Keratinocyte (primary cell): ENCODE measurements around the gene PTEN. TPM values are rescaled to one million over a fixed set of nuclear protein-coding genes. Genes with fewer than 3 reads are reported as not detected.

Source experiments
- DNase-seq: peaks from one replicate; pipeline ENCODE4 v3.0.0-alpha.2; 2011; ENCODE audit warnings: low read depth, missing footprints, low spot score
- FAIRE-seq: peaks from 2 replicates; lab custom pipeline; 2011; peaks lifted over from hg19 to GRCh38; lab: Jason Lieb, UNC
- H2AFZ ChIP-seq: 2 replicates; pipeline ENCODE4 v1.6.0; 2012; ENCODE audit warnings: low read length, control low read depth, inconsistent platforms; ENCODE audit not compliant: control insufficient read depth
- H3K27ac ChIP-seq: 2 replicates; pipeline ENCODE4 v1.5.1; 2011; ENCODE audit warnings: low read length; ENCODE audit not compliant: control insufficient read depth, insufficient read depth
- H3K27me3 ChIP-seq: 3 replicates; pipeline ENCODE4 v1.6.0; 2011; ENCODE audit warnings: low read length; ENCODE audit not compliant: control insufficient read depth, insufficient read depth; ENCODE audit errors: extremely low read depth
- H3K36me3 ChIP-seq, 2 experiments: 2 replicates in 1 of 2; 3 replicates in 1 of 2; pipeline ENCODE4 v1.5.1; 2011; ENCODE audit warnings: low read length in 2 of 2, mild to moderate bottlenecking in 1 of 2; ENCODE audit not compliant: control insufficient read depth in 2 of 2, insufficient read depth in 2 of 2; ENCODE audit errors: extremely low read depth in 1 of 2
- H3K4me1 ChIP-seq: 3 replicates; pipeline ENCODE4 v1.5.1; 2011; ENCODE audit warnings: low read length; ENCODE audit not compliant: control insufficient read depth, insufficient read depth; ENCODE audit errors: extremely low read depth
- H3K4me2 ChIP-seq: 3 replicates; pipeline ENCODE4 v1.6.0; 2011; ENCODE audit warnings: low read depth, low read length; ENCODE audit not compliant: control insufficient read depth, insufficient read depth; ENCODE audit errors: extremely low read depth
- H3K4me3 ChIP-seq, 3 experiments: fragments of 200-600 bp in 1 of 3; sonication (generic) in 1 of 3; 2 replicates in 2 of 3; 3 replicates in 1 of 3; pipeline ENCODE4 v1.5.1; 2011 to 2016; ENCODE audit warnings: low read length in 3 of 3, mild to moderate bottlenecking in 3 of 3, control low read depth in 2 of 3, inconsistent platforms in 1 of 3, low read depth in 1 of 3, mixed read lengths in 1 of 3, mixed run types in 1 of 3, moderate library complexity in 1 of 3; ENCODE audit not compliant: control insufficient read depth in 2 of 3, insufficient read depth in 2 of 3; ENCODE audit errors: extremely low read depth in 1 of 3
- H3K79me2 ChIP-seq: 2 replicates; pipeline ENCODE4 v1.6.0; 2012; ENCODE audit warnings: low read length; ENCODE audit not compliant: control insufficient read depth, insufficient read depth
- H3K9ac ChIP-seq: 3 replicates; pipeline ENCODE4 v1.6.0; 2011; ENCODE audit warnings: low read length; ENCODE audit not compliant: control insufficient read depth, insufficient read depth; ENCODE audit errors: extremely low read depth
- H3K9me1 ChIP-seq: 3 replicates; pipeline ENCODE4 v1.6.0; 2011; ENCODE audit warnings: low read length; ENCODE audit not compliant: control insufficient read depth, insufficient read depth; ENCODE audit errors: extremely low read depth
- H3K9me3 ChIP-seq: 2 replicates; pipeline ENCODE4 v1.5.1; 2012; ENCODE audit warnings: low read depth, low read length; ENCODE audit not compliant: control insufficient read depth
- H4K20me1 ChIP-seq: 3 replicates; pipeline ENCODE4 v1.6.0; 2011; ENCODE audit warnings: low read length; ENCODE audit not compliant: control insufficient read depth, insufficient read depth; ENCODE audit errors: extremely low read depth
- EZH2 ChIP-seq: IDR thresholded peaks from one replicate; pipeline ENCODE4 v1.6.1; 2012; ENCODE audit warnings: inconsistent platforms, mild to moderate bottlenecking, low read length, moderate library complexity
- dilution Hi-C: fragments of 300-500 bp; cut with MboI; formaldehyde crosslinking; loops from one replicate; pipeline ENCODE4 v1.7.0; 2020; ENCODE audit warnings: low sequenced_read_pairs; ENCODE audit not compliant: extremely low pct_ligation_motif_present
- polyA plus RNA-seq, 5 experiments: library from polyadenylated mRNA; depleted of rRNA in 3 of 5; stranded (reverse) in 3 of 5; stranded (forward) in 1 of 5; unstranded in 1 of 5; fragments of >200 nt; gene quantifications; 1 replicate in 1 of 5; 2 replicates in 3 of 5; 3 replicates in 1 of 5; pipeline versions ENCODE4 v1.2.1 to v1.2.3, GENCODE V29; 2011 to 2012; ENCODE audit warnings: missing spikeins in 2 of 5, low read depth in 1 of 5, low replicate concordance in 1 of 5
- TF ChIP-seq, protein P1 (sequence below), 3 experiments: IDR thresholded peaks in 1 of 3; conservative IDR thresholded peaks in 1 of 3; optimal IDR thresholded peaks in 1 of 3; 2 replicates in 2 of 3; 3 replicates in 1 of 3; pipeline versions ENCODE3 to v1.5.1; 2011; ENCODE audit warnings: low read length in 3 of 3, mild to moderate bottlenecking in 3 of 3, moderate library complexity in 2 of 3, control low read depth in 1 of 3, inconsistent platforms in 1 of 3; ENCODE audit not compliant: insufficient read depth in 2 of 3; ENCODE audit errors: extremely low read depth in 1 of 3

PTEN gene
- polyA plus RNA-seq, 1 donor (not counting 4 experiments of a cell fraction or from before 2014, with no cell fraction given) = 39.4 TPM

DNA sequence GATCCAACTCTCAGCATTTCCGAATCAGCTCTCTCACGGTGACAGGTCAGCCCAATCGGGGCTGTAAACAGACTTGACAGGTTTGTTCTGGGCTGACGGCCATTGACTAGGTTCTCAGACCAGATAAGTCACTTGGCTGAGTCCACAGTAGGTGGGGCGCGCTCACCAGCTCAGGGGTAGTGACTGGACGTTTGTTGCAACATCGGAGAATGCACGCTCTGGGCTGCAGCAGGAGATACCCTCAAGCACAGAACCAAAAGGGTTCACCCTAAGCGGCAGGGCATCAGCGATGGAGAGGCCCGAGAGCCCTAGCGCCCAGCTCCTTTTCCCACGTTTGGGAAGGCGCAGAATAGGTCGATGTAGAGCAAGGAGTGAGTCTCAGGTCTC is 1.9 kb upstream of the PTEN start:
- DNase-seq (no peak), FAIRE-seq (no peak)
- Histone ChIP-seq H3K27me3 (no peaks in the 10 kb centered on the region), H3K9me1 (no peaks in the 10 kb centered on the region), H3K9ac (peak overlapping the region; percentile 86), H2AFZ (peak overlapping the region; percentile 72), H4K20me1 (peaks cover 5% of the 10 kb centered on the region), H3K4me3 (peak overlapping the region; percentile 69 to 97 (median 78)), H3K9me3 (no peaks in the 10 kb centered on the region), H3K4me1 (peaks cover 11% of the 10 kb centered on the region), H3K79me2 (peaks cover 25% of the 10 kb centered on the region), H3K4me2 (peak overlapping the region; percentile 99), H3K27ac (peak overlapping the region; percentile 88), H3K36me3 (no peaks in the 10 kb centered on the region)
- no peak for TF ChIP-seq EZH2
- TF ChIP-seq, protein P1, sequence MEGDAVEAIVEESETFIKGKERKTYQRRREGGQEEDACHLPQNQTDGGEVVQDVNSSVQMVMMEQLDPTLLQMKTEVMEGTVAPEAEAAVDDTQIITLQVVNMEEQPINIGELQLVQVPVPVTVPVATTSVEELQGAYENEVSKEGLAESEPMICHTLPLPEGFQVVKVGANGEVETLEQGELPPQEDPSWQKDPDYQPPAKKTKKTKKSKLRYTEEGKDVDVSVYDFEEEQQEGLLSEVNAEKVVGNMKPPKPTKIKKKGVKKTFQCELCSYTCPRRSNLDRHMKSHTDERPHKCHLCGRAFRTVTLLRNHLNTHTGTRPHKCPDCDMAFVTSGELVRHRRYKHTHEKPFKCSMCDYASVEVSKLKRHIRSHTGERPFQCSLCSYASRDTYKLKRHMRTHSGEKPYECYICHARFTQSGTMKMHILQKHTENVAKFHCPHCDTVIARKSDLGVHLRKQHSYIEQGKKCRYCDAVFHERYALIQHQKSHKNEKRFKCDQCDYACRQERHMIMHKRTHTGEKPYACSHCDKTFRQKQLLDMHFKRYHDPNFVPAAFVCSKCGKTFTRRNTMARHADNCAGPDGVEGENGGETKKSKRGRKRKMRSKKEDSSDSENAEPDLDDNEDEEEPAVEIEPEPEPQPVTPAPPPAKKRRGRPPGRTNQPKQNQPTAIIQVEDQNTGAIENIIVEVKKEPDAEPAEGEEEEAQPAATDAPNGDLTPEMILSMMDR (optimal IDR thresholded peaks at IDR 0.05 in 1 of 3, IDR thresholded peaks at IDR 0.05 in 1 of 3, conservative IDR thresholded peaks at IDR 0.05 in 1 of 3; ENCODE audit: extremely low read depth in 1 of 3, insufficient read depth in 2 of 3, low read length in 3 of 3) = peak; percentile 5 to 53 (median 10)
- dilution Hi-C loops = no loop called here

GRCh38 chr10:87861953-87862678 is 1.3 kb upstream of the PTEN start:
- Histone ChIP-seq H3K9ac (peak overlapping the region; percentile 86), H3K9me1 (no peaks in the 10 kb centered on the region), H3K4me1 (peaks cover 11% of the 10 kb centered on the region), H3K9me3 (no peaks in the 10 kb centered on the region), H2AFZ (peak overlapping the region; percentile 72), H4K20me1 (peaks cover 6% of the 10 kb centered on the region), H3K4me2 (peak overlapping the region; percentile 99), H3K36me3 (no peaks in the 10 kb centered on the region), H3K27ac (peak overlapping the region; percentile 88), H3K4me3 (peak overlapping the region; percentile 69 to 97 (median 78)), H3K79me2 (peaks cover 31% of the 10 kb centered on the region), H3K27me3 (no peaks in the 10 kb centered on the region)
- FAIRE-seq (peak; percentile 62), DNase-seq (peak; percentile 84)
- dilution Hi-C loops = no loop called here
- TF ChIP-seq, protein P1 (optimal IDR thresholded peaks at IDR 0.05 in 1 of 3, IDR thresholded peaks at IDR 0.05 in 1 of 3, conservative IDR thresholded peaks at IDR 0.05 in 1 of 3; ENCODE audit: extremely low read depth in 1 of 3, insufficient read depth in 2 of 3, low read length in 3 of 3) = no peak
- TF ChIP-seq EZH2 = no peak
